GM06990 (cell line): ENCODE measurements around the gene GET4.

Experiments
- DNase-seq: peaks from one replicate; pipeline ENCODE4 v3.0.0-alpha.2; 2011; ENCODE audit not compliant: insufficient read length; ENCODE audit errors: extremely low read depth
- H3K27me3 ChIP-seq: replicated peaks from 2 replicates; pipeline ENCODE4 v1.6.0; 2011; ENCODE audit warnings: low read length; ENCODE audit not compliant: control insufficient read depth, insufficient read depth
- H3K36me3 ChIP-seq: 2 replicates; pipeline ENCODE4 v1.5.1; 2011; ENCODE audit warnings: low read length; ENCODE audit not compliant: control insufficient read depth, insufficient read depth
- H3K4me3 ChIP-seq: replicated peaks from 2 replicates; pipeline ENCODE4 v1.5.1; 2011; ENCODE audit warnings: low read depth, mild to moderate bottlenecking, control low read depth, low read length
- CTCF ChIP-seq: IDR thresholded peaks from 2 replicates; pipeline ENCODE4 v1.5.1; 2011; ENCODE audit warnings: low read length, control low read depth, mild to moderate bottlenecking, inconsistent platforms; ENCODE audit not compliant: insufficient read depth, poor library complexity, severe bottlenecking

GET4 gene

GRCh38 chr7:901388-902154 is 25.2 kb downstream of the GET4 start:
- peak; percentile 68 for DNase-seq
- no peak for TF ChIP-seq CTCF
- Histone ChIP-seq H3K36me3 (peaks cover 12% of the 10 kb centered on the region), H3K27me3 (no peaks in the 10 kb centered on the region), H3K4me3 (no peak overlapping the region)

- Histone ChIP-seq H3K36me3 (peaks cover 6% of the 10 kb centered on the region), H3K27me3 (no peaks in the 10 kb centered on the region), H3K4me3 (no peak overlapping the region)
- no peak for TF ChIP-seq CTCF
- DNase-seq = no peak
These were observed 26.6 kb downstream of the GET4 start for GRCh38 chr7:902996-903395.

- no peak for TF ChIP-seq CTCF
- Histone ChIP-seq H3K27me3 (no peaks in the 10 kb centered on the region), H3K4me3 (no peak overlapping the region), H3K36me3 (peaks cover 3% of the 10 kb centered on the region)
- DNase-seq = no peak
These were observed 27.8 kb downstream of the GET4 start for GRCh38 chr7:903921-904755.

DNA sequence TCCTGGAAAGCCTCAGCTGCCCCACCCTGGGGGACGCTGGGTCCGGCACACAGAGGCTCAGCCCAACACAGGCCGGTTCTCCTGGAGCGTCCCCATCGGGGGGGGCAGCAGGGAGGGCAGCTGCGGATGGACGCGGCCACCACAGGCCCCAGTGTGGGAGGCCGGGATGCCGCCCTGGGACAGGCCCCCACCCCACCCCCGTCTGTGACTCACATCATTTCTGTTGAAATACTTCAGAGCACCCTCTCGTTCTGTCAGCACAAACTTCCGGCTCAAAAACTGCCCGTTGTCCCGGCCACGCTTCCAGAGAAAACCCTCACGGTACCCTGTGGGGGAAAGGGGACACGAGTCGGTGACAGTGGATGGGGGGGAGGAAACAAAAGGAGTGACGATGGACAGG is 28.5 kb downstream of the GET4 start:
- TF ChIP-seq CTCF = no peak
- H3K27me3 ChIP-seq = no peaks in the 10 kb centered on the region
- no peak for DNase-seq
- no peak overlapping the region for H3K4me3 ChIP-seq
- peaks cover 1% of the 10 kb centered on the region for H3K36me3 ChIP-seq

DNA sequence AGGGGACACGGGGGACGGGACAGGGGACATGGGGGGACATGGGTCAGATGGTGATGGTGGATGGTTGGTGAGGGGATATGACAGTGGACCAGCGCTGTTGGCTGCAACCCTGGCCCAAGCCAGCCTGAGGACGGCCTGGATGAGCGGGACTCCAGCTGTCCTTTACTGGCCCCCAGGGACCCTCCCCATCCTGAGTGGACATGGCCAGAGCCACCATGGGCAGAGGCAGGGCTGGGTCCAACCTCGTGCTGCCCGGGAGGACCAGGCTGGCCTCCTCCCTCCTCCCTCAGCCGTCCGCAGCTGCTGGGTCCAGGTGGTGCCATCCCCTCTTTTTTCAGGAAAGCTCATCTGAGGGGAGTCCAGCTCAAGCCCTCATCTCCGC is 30.4 kb downstream of the GET4 start:
- no peak overlapping the region for H3K4me3 ChIP-seq
- TF ChIP-seq CTCF = no peak
- no peaks in the 10 kb centered on the region for H3K27me3 ChIP-seq
- H3K36me3 ChIP-seq = peaks cover 1% of the 10 kb centered on the region
- DNase-seq = peak; percentile 63
